ENCODE results near the gene EPHB2. TPM values are rescaled to one million over a fixed set of nuclear protein-coding genes. Genes with fewer than 3 reads are reported as not detected.
A peak's percentile ranks its signal among the peaks of the same experiment; 100 is the strongest.

Gene EPHB2
- total and polyA plus RNA-seq, 11 donors: 0.11 to 6.3 (median 0.70) TPM

GRCh38 chr1:22747021-22747734 is 36.5 kb downstream of the EPHB2 start:
- intact Hi-C loops (cut with DNase I): no loop called here

GRCh38 chr1:22747735-22748073 is 37.1 kb downstream of the EPHB2 start:
- 77 to 89% (median 88%) methylated on average over 3 to 4 of the region's 4 CpGs for WGBS, 4 donors
- H3K9me3 ChIP-seq: no peaks in the 10 kb centered on the region

More at GRCh38 chr1:22747021-22747734, 36.5 kb downstream of the EPHB2 start:
- H3K27me3 ChIP-seq: peaks cover 0 to 2% (median 0%) of the 10 kb centered on the region in 9 donors
- no peak overlapping the region for H3K4me3 ChIP-seq
- DNase-seq (no peak), ATAC-seq (no peak)
- WGBS, 4 donors: 78 to 84% (median 83%) methylated on average over 11 to 12 of the region's 12 CpGs
- H3K9me3 ChIP-seq: no peaks in the 10 kb centered on the region
- TF ChIP-seq POLR2A (IDR thresholded peaks at IDR 0.05): no peak
- TF ChIP-seq CTCF (IDR thresholded peaks at IDR 0.05): no peak
- peaks cover 0 to 31% (median 6%) of the 10 kb centered on the region in 12 donors for H3K4me1 ChIP-seq
- no peaks in the 10 kb centered on the region for H3K36me3 ChIP-seq
- no peak overlapping the region for H3K27ac ChIP-seq

GRCh38 chr1:22749503-22749902 is 38.9 kb downstream of the EPHB2 start:
- Histone ChIP-seq H3K9me3 (no peaks in the 10 kb centered on the region), H3K4me3 (no peak overlapping the region), H3K4me1 (peaks cover 0 to 31% (median 6%) of the 10 kb centered on the region in 12 donors), H3K27me3 (no peaks in the 10 kb centered on the region), H3K36me3 (no peaks in the 10 kb centered on the region), H3K27ac (peak overlapping the region in 1 of 12 donors; percentile 85)
- DNase-seq (no peak), ATAC-seq (no peak)
- intact Hi-C loops (cut with DNase I): no loop called here
- WGBS, 4 donors: 66 to 77% (median 70%) methylated on average over 4 of the region's 4 CpGs
- TF ChIP-seq CTCF (IDR thresholded peaks at IDR 0.05) (no peak), POLR2A (IDR thresholded peaks at IDR 0.05) (no peak)

More at GRCh38 chr1:22747735-22748073, 37.1 kb downstream of the EPHB2 start:
- no peaks in the 10 kb centered on the region for H3K36me3 ChIP-seq
- no peak overlapping the region for H3K27ac ChIP-seq
- H3K4me3 ChIP-seq: no peak overlapping the region
- DNase-seq (no peak), ATAC-seq (no peak)
- peaks cover 0 to 31% (median 6%) of the 10 kb centered on the region in 12 donors for H3K4me1 ChIP-seq
- H3K27me3 ChIP-seq: no peaks in the 10 kb centered on the region
- TF ChIP-seq POLR2A (IDR thresholded peaks at IDR 0.05) (no peak), CTCF (IDR thresholded peaks at IDR 0.05) (no peak)
- intact Hi-C loops (cut with DNase I): no loop called here

- Histone ChIP-seq H3K27me3 (no peaks in the 10 kb centered on the region), H3K4me1 (peaks cover 0 to 31% (median 6%) of the 10 kb centered on the region in 12 donors), H3K27ac (peak overlapping the region in 4 of 12 donors; percentile 31 to 85 (median 37)), H3K4me3 (no peak overlapping the region), H3K9me3 (no peaks in the 10 kb centered on the region), H3K36me3 (no peaks in the 10 kb centered on the region)
- TF ChIP-seq POLR2A (IDR thresholded peaks at IDR 0.05): no peak
- no peak for TF ChIP-seq CTCF (IDR thresholded peaks at IDR 0.05)
- DNase-seq (no peak), ATAC-seq (peak; percentile 78 to 88 (median 82))
- 5 to 15% (median 7%) methylated on average over 5 of the region's 5 CpGs for WGBS, 4 donors
- intact Hi-C loops (cut with DNase I): no loop called here
Observed at GRCh38 chr1:22749919-22750684, 39.5 kb downstream of the EPHB2 start.
